ENCODE data around the gene CCT6A.
A peak's percentile ranks its signal among the peaks of the same experiment; 100 is the strongest.
"Not testable (repeated sequence)": the region's sequence is repeated elsewhere in the genome, so short reads cannot be mapped to it uniquely, and the experiment has no call there.

The CCT6A gene

DNA sequence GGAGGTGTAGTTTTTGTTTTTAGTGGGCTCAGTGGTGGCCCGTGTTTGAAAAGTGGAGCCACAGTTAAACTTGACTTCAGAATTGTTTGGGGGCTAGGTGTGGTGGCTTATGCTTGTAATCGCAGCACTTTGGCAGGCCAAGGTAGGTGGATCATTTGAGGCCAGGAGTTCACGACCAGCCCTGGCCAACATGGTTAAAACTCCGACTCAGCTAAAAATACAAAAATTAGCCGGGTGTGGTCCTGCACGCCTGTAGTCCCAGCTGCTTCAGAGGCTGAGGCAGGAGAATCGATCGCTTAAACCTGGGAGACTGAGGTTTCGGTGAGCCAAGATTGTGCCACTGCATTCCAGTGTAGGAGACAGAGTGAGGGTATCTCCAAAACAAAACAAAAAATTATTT, 1.8 kb downstream of the CCT6A start:
- DNase-seq: no peak

- DNase-seq: no peak
Observed at GRCh38 chr7:56053993-56054392, 2.4 kb downstream of the CCT6A start.

GRCh38 chr7:56062382-56062781, 10.8 kb downstream of the CCT6A start:
- DNase-seq: no peak

- no peak for DNase-seq
Observed at GRCh38 chr7:56063500-56063881, 11.9 kb downstream of the CCT6A start.

- DNase-seq: peak; percentile 65
Observed at GRCh38 chr7:56063882-56064625, 12.5 kb downstream of the CCT6A start, which contains the start of gene SUMF2. SUMF2 (plus strand) TSS chr7:56064286; CDS start chr7:56064312, 26 bp downstream.

- not testable (repeated sequence) for DNase-seq
Observed at GRCh38 chr7:56066376-56066775, 14.8 kb downstream of the CCT6A start.

- no peak for DNase-seq
Observed at GRCh38 chr7:56074371-56074791, 22.8 kb downstream of the CCT6A start.

DNA sequence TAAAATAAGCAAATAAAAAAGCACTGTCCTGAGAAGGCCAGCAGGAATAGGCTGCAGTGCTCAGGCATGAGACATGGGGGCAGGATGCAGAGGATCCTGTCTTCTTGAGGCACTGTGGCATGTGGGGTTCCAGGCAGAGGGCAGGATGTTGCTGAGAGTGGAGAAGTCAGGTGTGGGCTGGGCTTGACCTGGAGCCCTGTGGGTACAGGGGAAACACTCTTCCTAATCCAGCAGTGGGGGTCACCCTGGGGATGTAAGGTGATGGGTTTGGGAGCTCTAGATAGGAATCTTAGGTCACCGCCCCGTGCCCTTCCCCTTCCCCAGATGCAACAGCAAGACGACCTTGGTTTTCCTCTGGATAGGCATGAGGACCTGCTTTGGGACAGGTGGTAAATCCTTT, 26.1 kb downstream of the CCT6A start:
- DNase-seq: no peak

DNA sequence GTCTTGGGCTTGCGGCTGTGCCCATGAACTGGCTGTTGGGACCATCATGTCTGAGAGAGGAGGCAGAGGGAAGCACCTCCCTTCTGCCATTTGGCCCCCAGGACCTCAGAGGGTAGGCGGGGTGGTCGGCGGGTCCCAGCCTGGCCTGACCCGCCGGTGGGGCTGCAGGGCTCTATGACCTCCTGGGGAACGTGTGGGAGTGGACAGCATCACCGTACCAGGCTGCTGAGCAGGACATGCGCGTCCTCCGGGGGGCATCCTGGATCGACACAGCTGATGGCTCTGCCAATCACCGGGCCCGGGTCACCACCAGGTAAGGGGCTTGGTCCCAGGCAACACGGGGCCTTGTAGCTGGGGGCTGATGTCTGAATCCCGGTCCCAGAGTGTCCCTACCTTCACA, 26.6 kb downstream of the CCT6A start:
- DNase-seq: no peak

DNA sequence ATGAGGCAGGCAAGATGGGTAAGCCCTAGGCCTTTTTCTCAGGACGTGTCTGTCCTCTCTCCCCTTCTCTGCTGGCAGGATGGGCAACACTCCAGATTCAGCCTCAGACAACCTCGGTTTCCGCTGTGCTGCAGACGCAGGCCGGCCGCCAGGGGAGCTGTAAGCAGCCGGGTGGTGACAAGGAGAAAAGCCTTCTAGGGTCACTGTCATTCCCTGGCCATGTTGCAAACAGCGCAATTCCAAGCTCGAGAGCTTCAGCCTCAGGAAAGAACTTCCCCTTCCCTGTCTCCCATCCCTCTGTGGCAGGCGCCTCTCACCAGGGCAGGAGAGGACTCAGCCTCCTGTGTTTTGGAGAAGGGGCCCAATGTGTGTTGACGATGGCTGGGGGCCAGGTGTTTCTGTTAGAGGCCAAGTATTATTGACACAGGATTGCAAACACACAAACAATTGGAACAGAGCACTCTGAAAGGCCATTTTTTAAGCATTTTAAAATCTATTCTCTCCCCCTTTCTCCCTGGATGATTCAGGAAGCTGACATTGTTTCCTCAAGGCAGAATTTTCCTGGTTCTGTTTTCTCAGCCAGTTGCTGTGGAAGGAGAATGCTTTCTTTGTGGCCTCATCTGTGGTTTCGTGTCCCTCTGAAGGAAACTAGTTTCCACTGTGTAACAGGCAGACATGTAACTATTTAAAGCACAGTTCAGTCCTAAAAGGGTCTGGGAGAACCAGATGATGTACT, 28.1 kb downstream of the CCT6A start:
- no peak for DNase-seq

DNA sequence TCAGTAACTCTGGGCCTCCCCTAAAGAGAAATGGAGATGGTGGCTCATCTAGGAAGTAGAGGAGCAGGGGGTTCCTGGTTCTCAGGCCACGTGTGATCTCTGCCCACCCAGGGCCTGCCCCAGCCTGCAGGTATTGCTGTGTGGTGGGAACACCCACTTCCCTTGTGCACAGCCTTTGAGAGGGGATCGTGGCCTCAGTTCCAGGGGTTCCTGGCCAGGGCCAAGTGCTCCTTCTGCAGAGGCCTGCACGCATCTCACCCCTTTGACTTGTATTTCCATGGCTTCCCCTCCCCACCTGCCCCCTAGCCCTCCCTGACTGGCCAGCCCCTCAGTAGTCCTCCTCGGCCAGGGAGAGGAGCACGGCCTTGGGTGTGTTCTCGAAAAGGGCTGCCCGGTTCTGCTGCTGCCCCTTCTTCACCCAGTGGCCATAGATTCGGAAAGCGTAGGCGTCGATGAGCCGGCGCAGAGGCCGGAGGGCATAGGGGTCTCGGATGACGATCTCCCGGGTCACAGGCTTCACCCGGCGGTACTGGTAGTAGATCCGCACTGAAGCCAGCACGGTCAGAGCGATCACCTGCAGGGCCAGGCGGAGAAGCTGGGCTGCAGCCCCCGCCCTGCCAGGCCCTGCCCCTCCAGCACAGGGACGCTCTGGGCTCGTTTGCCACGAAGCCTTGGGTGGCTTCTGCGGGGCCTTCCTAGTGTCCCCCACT, 29.3 kb downstream of the CCT6A start:
- DNase-seq: not testable (repeated sequence)

GRCh38 chr7:56081626-56082340, 30.2 kb downstream of the CCT6A start:
- DNase-seq: no peak

DNA sequence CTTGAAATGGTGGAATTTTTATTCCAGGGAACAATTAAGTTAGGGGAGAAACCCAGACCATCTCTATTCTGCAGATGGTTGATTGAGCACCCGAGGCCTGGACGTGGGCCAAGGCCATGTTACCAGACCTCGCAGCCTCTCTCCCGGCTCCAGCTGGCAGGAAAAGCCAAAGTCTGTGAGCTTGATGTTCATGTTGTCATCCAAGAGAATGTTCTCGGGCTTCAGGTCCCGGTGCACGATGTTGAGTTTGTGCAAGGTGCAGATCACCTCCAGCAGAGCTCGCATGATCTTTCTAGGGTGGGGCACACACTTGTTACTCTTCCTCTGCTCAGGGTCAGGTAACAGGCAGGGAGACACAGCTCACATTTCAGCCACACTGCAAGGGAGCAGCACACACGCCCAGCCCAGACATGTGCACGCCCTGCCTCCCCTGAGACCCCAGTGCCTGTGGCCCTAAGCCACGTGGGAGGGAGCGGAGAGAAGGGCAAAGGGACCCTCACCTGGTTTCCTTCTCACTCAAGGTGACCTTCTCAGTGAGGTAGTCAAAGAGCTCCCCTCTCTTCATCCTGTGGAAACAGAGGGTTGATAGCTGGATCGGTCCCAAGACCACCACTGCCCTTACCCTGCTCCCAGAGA, 31.7 kb downstream of the CCT6A start:
- DNase-seq: no peak

GRCh38 chr7:56086761-56087160, 35.2 kb downstream of the CCT6A start:
- no peak for DNase-seq

GRCh38 chr7:56087445-56087844, 35.9 kb downstream of the CCT6A start:
- no peak for DNase-seq

DNA sequence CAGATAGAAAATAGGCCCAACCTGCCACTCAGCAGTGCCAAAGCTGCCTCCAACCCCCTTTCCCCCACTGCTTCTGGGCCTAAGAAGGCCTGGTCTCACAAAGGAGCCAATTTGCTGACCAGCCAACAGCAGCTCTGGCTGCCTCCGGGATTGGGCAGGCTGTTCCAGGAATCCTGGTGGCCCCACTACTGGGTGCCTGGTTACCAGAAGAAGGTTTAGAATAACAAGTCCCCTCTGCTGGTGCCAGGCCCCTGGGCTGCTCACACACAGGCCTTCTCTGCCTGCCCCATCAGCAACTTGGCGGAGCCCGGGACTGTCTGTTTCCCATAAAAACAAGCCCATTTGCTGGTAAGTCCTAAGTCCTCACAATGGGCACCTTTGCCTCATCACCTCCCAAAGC, 40.0 kb downstream of the CCT6A start:
- DNase-seq: no peak

DNA sequence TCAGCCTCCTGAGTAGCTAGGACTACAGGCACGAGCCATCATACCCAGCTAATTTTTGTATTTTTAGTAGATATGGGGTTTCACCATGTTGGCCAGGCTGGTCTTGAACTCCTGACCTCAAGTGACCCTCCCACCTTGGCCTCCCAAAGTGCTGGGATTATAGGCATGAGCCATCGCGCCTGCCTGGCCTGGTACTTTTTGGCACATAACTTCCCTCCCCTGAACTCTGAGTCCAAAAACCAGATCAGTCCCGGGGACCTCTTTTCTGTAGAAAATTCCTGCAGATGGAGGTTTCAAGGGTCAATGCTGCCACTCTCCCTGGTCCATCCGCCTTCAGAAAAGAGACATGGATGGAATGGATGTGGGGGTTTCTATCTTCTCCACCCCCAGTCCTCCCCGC, 40.8 kb downstream of the CCT6A start:
- not testable (repeated sequence) for DNase-seq

GRCh38 chr7:56092789-56093531, 41.4 kb downstream of the CCT6A start, which contains the start of gene PHKG1:
PHKG1 (minus strand) TSS chr7:56092952; CDS start chr7:56088941, 4,011 bp downstream.
- DNase-seq: no peak

DNA sequence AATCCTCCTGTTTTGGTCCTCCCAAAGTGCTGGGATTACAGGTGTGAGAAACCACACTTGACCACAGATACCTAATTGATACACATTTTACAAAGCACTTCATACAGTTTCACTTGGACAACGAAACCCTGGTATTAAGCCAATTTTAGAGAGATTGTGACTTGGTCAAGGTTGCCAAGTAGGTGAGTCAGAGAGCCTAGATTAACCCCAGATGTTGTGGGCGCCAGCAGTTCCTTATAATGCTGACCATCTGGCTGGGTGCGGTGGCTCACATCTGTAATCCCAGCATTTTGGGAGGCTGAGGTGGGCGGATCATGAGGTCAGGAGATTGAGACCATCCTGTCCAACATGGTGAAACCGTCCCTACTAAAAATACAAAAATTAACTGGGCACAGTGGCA, 46.1 kb downstream of the CCT6A start:
- DNase-seq: no peak

DNA sequence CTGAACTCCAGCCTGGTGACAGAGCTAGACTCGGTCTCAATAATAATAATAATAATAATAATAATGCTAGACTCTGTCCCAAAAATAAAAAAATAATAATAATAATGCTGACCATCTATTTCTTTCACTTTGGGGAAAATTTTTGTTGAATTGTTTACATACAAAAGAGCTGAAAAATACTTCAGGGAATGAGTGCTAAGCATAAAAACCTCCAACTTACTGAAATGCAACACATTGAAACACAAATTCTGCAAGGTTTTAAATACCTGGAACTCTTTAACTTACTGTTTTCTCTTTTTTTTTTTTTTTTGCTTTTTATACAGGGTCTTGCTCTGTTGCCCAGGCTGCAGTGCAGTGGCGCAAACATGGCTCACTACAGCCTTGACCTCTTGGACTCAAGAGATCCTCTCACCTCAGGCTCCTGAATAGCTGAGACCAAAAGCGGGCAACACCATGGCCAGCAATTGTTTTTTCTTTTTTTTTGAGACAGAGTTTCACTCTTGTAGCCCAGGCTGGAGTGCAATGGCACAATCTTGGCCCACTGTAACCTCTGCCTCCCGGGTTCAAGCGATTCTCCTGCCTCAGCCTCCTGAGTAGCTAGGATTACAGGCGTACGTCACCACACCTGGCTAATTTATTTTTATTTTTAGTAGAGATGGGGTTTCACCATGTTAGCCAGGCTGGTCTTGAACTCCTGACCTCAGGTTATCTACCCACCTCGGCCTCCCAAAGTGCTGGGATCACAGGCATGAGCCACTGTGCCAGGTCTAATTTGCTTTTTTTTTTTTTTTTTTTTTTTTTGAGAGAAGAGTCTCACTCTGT, 46.8 kb downstream of the CCT6A start:
- DNase-seq: not testable (repeated sequence)

DNA sequence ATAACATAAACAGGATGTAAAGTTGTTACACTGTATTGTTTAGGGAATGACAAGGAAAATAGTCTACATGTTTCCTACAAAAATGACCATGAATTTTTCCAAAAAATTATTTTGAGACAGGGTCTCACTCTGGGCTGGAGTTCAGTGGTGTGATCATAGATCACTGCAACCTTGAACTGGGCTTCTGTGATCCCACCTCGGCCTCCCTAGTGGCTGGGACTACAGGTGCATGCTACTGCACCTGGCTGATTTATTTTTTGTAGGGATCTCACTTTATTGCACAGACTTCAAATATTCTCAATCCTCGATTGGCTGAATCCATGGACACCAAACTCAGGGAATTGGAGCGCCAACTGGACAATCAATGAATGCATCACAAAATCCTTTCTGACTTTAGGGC, 48.1 kb downstream of the CCT6A start:
- DNase-seq: no peak
